ENCODE results near the gene MBD4.

The MBD4 gene

DNA sequence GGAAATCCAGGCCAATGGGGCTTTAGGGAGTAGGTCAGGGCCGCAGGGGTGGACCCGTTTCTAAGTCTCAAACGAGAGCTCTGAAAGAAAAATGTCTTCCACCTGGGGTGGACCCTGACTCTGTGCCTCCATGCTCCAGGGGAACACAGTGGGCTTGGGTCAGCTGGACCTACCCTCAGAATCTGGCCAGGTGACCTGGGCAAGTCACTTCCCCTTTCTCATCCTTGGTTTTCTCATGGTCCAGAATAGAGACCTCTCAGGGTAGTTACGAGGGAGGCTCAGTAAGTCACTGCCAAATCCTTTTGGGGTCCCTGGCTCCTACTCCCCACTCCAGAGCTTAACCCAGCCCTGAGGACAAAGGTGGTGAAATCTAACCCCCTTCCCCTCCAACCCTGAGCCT is 37.1 kb downstream of the MBD4 start:
- peaks cover 16% of the 10 kb centered on the region for H3K79me2 ChIP-seq (ENCODE audit: insufficient read depth, low read length)
- H3K4me2 ChIP-seq (ENCODE audit: low read length) = no peak overlapping the region
- peaks cover under 1% of the 10 kb centered on the region; the same call in 1 of the 2 replicates for H3K36me3 ChIP-seq (ENCODE audit: insufficient read depth, low read length)
- H2AFZ ChIP-seq (ENCODE audit: low read length) = no peak overlapping the region
- no peak overlapping the region for H3K9ac ChIP-seq (ENCODE audit: low read length)
- no peak overlapping the region for H3K4me3 ChIP-seq (ENCODE audit: low read depth, low read length, poor library complexity, severe bottlenecking)
- H3K9me2 ChIP-seq (ENCODE audit: low read depth, low read length) = no peaks in the 10 kb centered on the region
- no peak overlapping the region for H3K27ac ChIP-seq (ENCODE audit: low read depth, low read length, poor library complexity, severe bottlenecking)
- H3K4me1 ChIP-seq (ENCODE audit: insufficient read depth, low read length, severe bottlenecking) = peaks cover 18% of the 10 kb centered on the region
- no peaks in the 10 kb centered on the region for H3F3A ChIP-seq (ENCODE audit: insufficient read depth, low read length)
- no peak for TF ChIP-seq EZH2 (IDR thresholded peaks at IDR 0.05; ENCODE audit: borderline replicate concordance, low read length)
- TF ChIP-seq, protein P1, sequence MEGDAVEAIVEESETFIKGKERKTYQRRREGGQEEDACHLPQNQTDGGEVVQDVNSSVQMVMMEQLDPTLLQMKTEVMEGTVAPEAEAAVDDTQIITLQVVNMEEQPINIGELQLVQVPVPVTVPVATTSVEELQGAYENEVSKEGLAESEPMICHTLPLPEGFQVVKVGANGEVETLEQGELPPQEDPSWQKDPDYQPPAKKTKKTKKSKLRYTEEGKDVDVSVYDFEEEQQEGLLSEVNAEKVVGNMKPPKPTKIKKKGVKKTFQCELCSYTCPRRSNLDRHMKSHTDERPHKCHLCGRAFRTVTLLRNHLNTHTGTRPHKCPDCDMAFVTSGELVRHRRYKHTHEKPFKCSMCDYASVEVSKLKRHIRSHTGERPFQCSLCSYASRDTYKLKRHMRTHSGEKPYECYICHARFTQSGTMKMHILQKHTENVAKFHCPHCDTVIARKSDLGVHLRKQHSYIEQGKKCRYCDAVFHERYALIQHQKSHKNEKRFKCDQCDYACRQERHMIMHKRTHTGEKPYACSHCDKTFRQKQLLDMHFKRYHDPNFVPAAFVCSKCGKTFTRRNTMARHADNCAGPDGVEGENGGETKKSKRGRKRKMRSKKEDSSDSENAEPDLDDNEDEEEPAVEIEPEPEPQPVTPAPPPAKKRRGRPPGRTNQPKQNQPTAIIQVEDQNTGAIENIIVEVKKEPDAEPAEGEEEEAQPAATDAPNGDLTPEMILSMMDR (IDR thresholded peaks at IDR 0.05; ENCODE audit: low read length) = no peak
- H3K27me3 ChIP-seq (ENCODE audit: insufficient read depth, low read length) = no peaks in the 10 kb centered on the region
- no peaks in the 10 kb centered on the region for H4K20me1 ChIP-seq (ENCODE audit: insufficient read depth, low read length)
- H3K9me3 ChIP-seq (ENCODE audit: low read length) = no peaks in the 10 kb centered on the region

GRCh38 chr3:129402210-129402609 is 37.5 kb downstream of the MBD4 start:
- Histone ChIP-seq H2AFZ (ENCODE audit: low read length) (no peak overlapping the region), H4K20me1 (ENCODE audit: insufficient read depth, low read length) (no peaks in the 10 kb centered on the region), H3K79me2 (ENCODE audit: insufficient read depth, low read length) (peaks cover 19% of the 10 kb centered on the region), H3K9me3 (ENCODE audit: low read length) (no peaks in the 10 kb centered on the region), H3K4me2 (ENCODE audit: low read length) (no peak overlapping the region), H3K9ac (ENCODE audit: low read length) (no peak overlapping the region), H3K9me2 (ENCODE audit: low read depth, low read length) (no peaks in the 10 kb centered on the region), H3K36me3 (ENCODE audit: insufficient read depth, low read length) (peaks cover 4% of the 10 kb centered on the region; the same call in 1 of the 2 replicates), H3K4me1 (ENCODE audit: insufficient read depth, low read length, severe bottlenecking) (peaks cover 23% of the 10 kb centered on the region), H3K27ac (ENCODE audit: low read depth, low read length, poor library complexity, severe bottlenecking) (no peak overlapping the region), H3K27me3 (ENCODE audit: insufficient read depth, low read length) (no peaks in the 10 kb centered on the region), H3K4me3 (ENCODE audit: low read depth, low read length, poor library complexity, severe bottlenecking) (no peak overlapping the region), H3F3A (ENCODE audit: insufficient read depth, low read length) (no peaks in the 10 kb centered on the region)
- TF ChIP-seq, protein P1 (IDR thresholded peaks at IDR 0.05; ENCODE audit: low read length) = no peak
- TF ChIP-seq EZH2 (IDR thresholded peaks at IDR 0.05; ENCODE audit: borderline replicate concordance, low read length) = no peak

DNA sequence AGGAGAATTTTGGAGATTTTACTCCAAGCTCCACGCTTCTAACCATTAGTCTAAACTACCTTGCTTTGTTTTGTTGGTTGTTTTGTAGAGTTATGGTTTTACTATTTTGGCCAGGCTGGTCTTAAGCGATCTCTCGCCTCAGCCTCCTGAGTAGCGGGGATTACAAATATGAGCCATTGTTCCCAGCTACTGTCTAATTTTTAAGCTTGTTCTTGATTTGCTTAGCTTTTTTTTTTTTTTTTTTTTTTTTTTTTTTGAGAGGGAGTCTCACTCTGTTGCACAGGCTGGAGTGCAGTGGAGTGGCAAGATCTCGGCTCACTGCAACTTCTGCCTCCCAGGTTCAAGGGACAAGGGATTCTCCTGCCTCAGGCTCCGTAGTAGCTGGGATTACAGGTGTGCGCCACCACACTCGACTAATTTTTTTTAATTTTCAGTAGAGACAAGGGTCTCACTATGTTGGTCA is 39.8 kb downstream of the MBD4 start:
- TF ChIP-seq, protein P1 (IDR thresholded peaks at IDR 0.05; ENCODE audit: low read length) = no peak
- no peak for TF ChIP-seq EZH2 (IDR thresholded peaks at IDR 0.05; ENCODE audit: borderline replicate concordance, low read length)
- Histone ChIP-seq H3K4me3 (ENCODE audit: low read depth, low read length, poor library complexity, severe bottlenecking) (peak overlapping the region; percentile 90), H3K9me2 (ENCODE audit: low read depth, low read length) (no peaks in the 10 kb centered on the region), H3K27ac (ENCODE audit: low read depth, low read length, poor library complexity, severe bottlenecking) (peak overlapping the region; percentile 58), H4K20me1 (ENCODE audit: insufficient read depth, low read length) (no peaks in the 10 kb centered on the region), H3K9ac (ENCODE audit: low read length) (peak overlapping the region; percentile 89), H3K27me3 (ENCODE audit: insufficient read depth, low read length) (no peaks in the 10 kb centered on the region), H3K9me3 (ENCODE audit: low read length) (no peaks in the 10 kb centered on the region), H3K36me3 (ENCODE audit: insufficient read depth, low read length) (peaks cover 26% of the 10 kb centered on the region; the same call in 1 of the 2 replicates), H3F3A (ENCODE audit: insufficient read depth, low read length) (no peaks in the 10 kb centered on the region), H2AFZ (ENCODE audit: low read length) (peak overlapping the region; percentile 79), H3K79me2 (ENCODE audit: insufficient read depth, low read length) (peaks cover 31% of the 10 kb centered on the region), H3K4me1 (ENCODE audit: insufficient read depth, low read length, severe bottlenecking) (peaks cover 24% of the 10 kb centered on the region), H3K4me2 (ENCODE audit: low read length) (peak overlapping the region; percentile 97)
